B cell (primary cell): Measurements from ENCODE around the gene MIPOL1. TPM values are rescaled to one million over a fixed set of nuclear protein-coding genes. Genes with fewer than 3 reads are reported as not detected.

Experiments used
- ATAC-seq: fragments of 200-7000 bp; cut with Tn5 transposase; one replicate; pipeline ENCODE4 v1.10.0; 2021; ENCODE audit warnings: low read depth, mild to moderate bottlenecking, moderate number of reproducible peaks, moderate library complexity
- CTCF ChIA-PET: fragments of 350-600 bp; sonication (Branson Sonifier 250); formaldehyde crosslinking; loops from one replicate; lab custom pipeline; 2021; ENCODE audit warnings: antibody characterized with exemption, inconsistent platforms; lab: Charles Lee
- POLR2A ChIA-PET: fragments of 350-600 bp; sonication (Branson Sonifier 250); formaldehyde crosslinking; loops from one replicate; lab custom pipeline; 2021; ENCODE audit warnings: antibody characterized with exemption; lab: Charles Lee
- DNase-seq: peaks from one replicate; pipeline ENCODE4 v3.0.0; 2013
- H2AFZ ChIP-seq: 2 replicates; pipeline ENCODE4 v1.6.1; 2012; ENCODE audit warnings: mild to moderate bottlenecking, low read depth, low read length; ENCODE audit not compliant: insufficient read depth, poor library complexity, severe bottlenecking
- H3K27ac ChIP-seq, 2 donors: 1 replicate in 1 of 2; 2 replicates in 1 of 2; pipeline ENCODE4 v1.5.1; 2012 to 2013; ENCODE audit warnings: low read length in 2 of 2, mild to moderate bottlenecking in 2 of 2, moderate library complexity in 1 of 2
- H3K27me3 ChIP-seq, 4 experiments: fragments of 200-600 bp in 1 of 4; sonication (generic) in 1 of 4; replicated peaks in 1 of 4; 1 replicate in 2 of 4; 2 replicates in 2 of 4; pipeline versions ENCODE4 v1.6.1 to v1.7.0; 2013 to 2016; ENCODE audit warnings: low read length in 3 of 4, mild to moderate bottlenecking in 2 of 4, mixed read lengths in 1 of 4, moderate library complexity in 1 of 4; ENCODE audit not compliant: insufficient read depth in 4 of 4, control insufficient read depth in 3 of 4; ENCODE audit errors: control extremely low read depth in 1 of 4
- H3K36me3 ChIP-seq, 2 experiments: replicated peaks in 1 of 2; 1 replicate in 1 of 2; 2 replicates in 1 of 2; pipeline versions ENCODE4 v1.6.1 to v1.7.1; 2013; ENCODE audit warnings: low read length in 1 of 2; ENCODE audit not compliant: insufficient read depth in 2 of 2, control insufficient read depth in 1 of 2; ENCODE audit errors: control extremely low read depth in 1 of 2, extremely low read depth in 1 of 2
- H3K4me1 ChIP-seq, 2 donors: fragments of 200-600 bp in 1 of 2; sonication (generic) in 1 of 2; 1 replicate in 1 of 2; 2 replicates in 1 of 2; pipeline versions ENCODE4 v1.5.1 to v1.6.1; 2013 to 2017; ENCODE audit warnings: low read length in 2 of 2; ENCODE audit not compliant: control insufficient read depth in 2 of 2, insufficient read depth in 2 of 2
- H3K4me2 ChIP-seq: replicated peaks from 2 replicates; pipeline ENCODE3; 2012; ENCODE audit warnings: mild to moderate bottlenecking, low read depth, low read length; ENCODE audit not compliant: poor library complexity, severe bottlenecking
- H3K4me3 ChIP-seq, 5 experiments: fragments of 200-600 bp in 1 of 5; sonication (generic) in 1 of 5; 1 replicate in 3 of 5; 2 replicates in 2 of 5; pipeline versions ENCODE4 v1.5.1 to v1.7.0; 2011 to 2016; ENCODE audit warnings: low read length in 4 of 5, mild to moderate bottlenecking in 4 of 5, low read depth in 2 of 5, control low read depth in 1 of 5, moderate library complexity in 1 of 5; ENCODE audit not compliant: insufficient read depth in 1 of 5; ENCODE audit errors: control extremely low read depth in 1 of 5, extremely low read depth in 1 of 5
- H3K79me2 ChIP-seq: fragments of 200-600 bp; sonication (generic); one replicate; pipeline ENCODE4 v1.6.0; 2016; ENCODE audit warnings: low read length; ENCODE audit not compliant: control insufficient read depth, insufficient read depth
- H3K9ac ChIP-seq: fragments of 200-600 bp; sonication (generic); 2 replicates; pipeline ENCODE4 v1.6.1; 2017; ENCODE audit warnings: mild to moderate bottlenecking, low read length, moderate library complexity
- H3K9me3 ChIP-seq, 3 donors: one replicate each; pipeline versions ENCODE4 v1.6.1 to v1.7.1; 2013; ENCODE audit warnings: low read length in 2 of 3; ENCODE audit not compliant: control insufficient read depth in 2 of 3, insufficient read depth in 1 of 3; ENCODE audit errors: control extremely low read depth in 1 of 3
- H4K20me1 ChIP-seq: 2 replicates; pipeline ENCODE4 v1.6.0; 2012; ENCODE audit warnings: mild to moderate bottlenecking, low read length; ENCODE audit not compliant: insufficient read depth, control insufficient read depth, poor library complexity, severe bottlenecking
- H3K27ac Mint-ChIP-seq: one replicate; pipeline ENCODE4 v1.8.0; 2021; ENCODE audit warnings: mixed read lengths
- H3K27me3 Mint-ChIP-seq: one replicate; pipeline ENCODE4 v1.8.0; 2021; ENCODE audit warnings: mixed read lengths
- H3K4me1 Mint-ChIP-seq: one replicate; pipeline ENCODE4 v1.8.0; 2021; ENCODE audit warnings: mixed read lengths
- H3K4me3 Mint-ChIP-seq: one replicate; pipeline ENCODE4 v1.8.0; 2021; ENCODE audit warnings: mixed read lengths
- H3K9me3 Mint-ChIP-seq: one replicate; pipeline ENCODE4 v1.8.0; 2022; ENCODE audit warnings: mixed read lengths; ENCODE audit not compliant: insufficient read depth
- CTCF ChIP-seq: fragments of 200-600 bp; IDR thresholded peaks from one replicate; pipeline ENCODE4 v1.8.0; 2022; ENCODE audit warnings: antibody characterized with exemption, mild to moderate bottlenecking
- EZH2 ChIP-seq: IDR thresholded peaks from 2 replicates; pipeline ENCODE4 v1.6.1; 2012; ENCODE audit warnings: borderline replicate concordance, low read depth, mild to moderate bottlenecking, moderate library complexity, low read length; ENCODE audit not compliant: insufficient read depth, poor library complexity, severe bottlenecking
- WGBS: methylation state at CpG from one replicate; pipeline ENCODE4 v1.1.5; 2013; ENCODE audit warnings: missing lambda C conversion rate; ENCODE audit not compliant: insufficient coverage; 5-methylcytosine and 5-hydroxymethylcytosine counted together
- intact Hi-C: fragments of 100-400 bp; cut with micrococcal nuclease; formaldehyde crosslinking; loops from one replicate; pipeline ENCODE4 v1.10.0; 2022
- polyA plus RNA-seq: library from polyadenylated mRNA; depleted of rRNA; stranded (reverse); fragments of >200 nt; gene quantifications from 2 replicates; pipeline ENCODE4 v1.2.3, GENCODE V29; 2012
- total RNA-seq, 2 donors: library from RNA; stranded (reverse); fragments of 120-200 nt in 1 of 2; gene quantifications; 1 replicate in 1 of 2; 2 replicates in 1 of 2; pipeline versions ENCODE4 v1.2.3 to v1.2.4, GENCODE V29; 2013 to 2022

The MIPOL1 gene
- total and polyA plus RNA-seq, 2 donors (not counting 1 experiment from before 2014, with no cell fraction given) = 0.17 TPM; not detected in 1

- H3K79me2 ChIP-seq = no peaks in the 10 kb centered on the region
- no peak overlapping the region for H3K4me2 ChIP-seq
- Mint-ChIP-seq H3K4me3 (no peak overlapping the region), H3K27ac (no peak overlapping the region), H3K27me3 (no peaks in the 10 kb centered on the region), H3K9me3 (peaks cover 4% of the 10 kb centered on the region), H3K4me1 (no peaks in the 10 kb centered on the region)
- TF ChIP-seq EZH2 (no peak), CTCF (no peak)
- H3K4me1 ChIP-seq = no peaks in the 10 kb centered on the region
- H2AFZ ChIP-seq = no peak overlapping the region
- no peaks in the 10 kb centered on the region for H3K27me3 ChIP-seq
- no peak overlapping the region for H3K9ac ChIP-seq
- POLR2A ChIA-PET = no interaction called here
- no peaks in the 10 kb centered on the region for H4K20me1 ChIP-seq
- no CpG with 5 or more reads among the region's 2 CpGs for WGBS
- intact Hi-C loops = no loop called here
- no peak overlapping the region for H3K4me3 ChIP-seq
- ATAC-seq (no peak), DNase-seq (no peak)
- H3K27ac ChIP-seq = no peak overlapping the region
- CTCF ChIA-PET = no interaction called here
- H3K36me3 ChIP-seq = no peaks in the 10 kb centered on the region
- H3K9me3 ChIP-seq = no peaks in the 10 kb centered on the region
Measured at GRCh38 chr14:37422748-37423147, 225.0 kb downstream of the MIPOL1 start.

GRCh38 chr14:37428954-37429353 lies 231.2 kb downstream of the MIPOL1 start:
- ChIA-PET CTCF (no interaction called here), POLR2A (no interaction called here)
- H3K27me3 Mint-ChIP-seq = no peaks in the 10 kb centered on the region
- Histone ChIP-seq H3K4me2 (no peak overlapping the region), H4K20me1 (no peaks in the 10 kb centered on the region), H3K36me3 (no peaks in the 10 kb centered on the region), H3K4me1 (no peaks in the 10 kb centered on the region), H3K9ac (no peak overlapping the region), H3K79me2 (no peaks in the 10 kb centered on the region), H2AFZ (no peak overlapping the region), H3K27me3 (no peaks in the 10 kb centered on the region), H3K4me3 (no peak overlapping the region), H3K9me3 (peaks cover 0 to 3% (median 0%) of the 10 kb centered on the region in 3 donors), H3K27ac (no peak overlapping the region)
- peaks cover 4% of the 10 kb centered on the region for H3K9me3 Mint-ChIP-seq
- intact Hi-C loops = no loop called here
- no peak overlapping the region for H3K27ac Mint-ChIP-seq
- ATAC-seq (no peak), DNase-seq (no peak)
- WGBS = no CpG with 5 or more reads among the region's 1 CpG
- no peak for TF ChIP-seq EZH2
- no peak for TF ChIP-seq CTCF
- H3K4me1 Mint-ChIP-seq = no peaks in the 10 kb centered on the region
- H3K4me3 Mint-ChIP-seq = no peak overlapping the region
